Endothelial cell of umbilical vein (primary cell): ENCODE measurements around the gene CD99L2.

Experiments used
- CTCF ChIP-seq, 2 donors: IDR thresholded peaks; 1 replicate in 1 of 2; 2 replicates in 1 of 2; pipeline ENCODE4 v1.5.1; 2011; ENCODE audit warnings: low read length in 2 of 2, mild to moderate bottlenecking in 2 of 2, moderate library complexity in 2 of 2, control low read depth in 1 of 2, inconsistent platforms in 1 of 2, low read depth in 1 of 2; ENCODE audit not compliant: insufficient read depth in 1 of 2; ENCODE audit errors: extremely low read depth in 1 of 2
- EZH2 ChIP-seq: IDR thresholded peaks from 2 replicates; pipeline ENCODE4 v1.6.1; 2012; ENCODE audit warnings: borderline replicate concordance, low read depth, mild to moderate bottlenecking, moderate library complexity, low read length, inconsistent platforms; ENCODE audit not compliant: severe bottlenecking
- GATA2 ChIP-seq: IDR thresholded peaks from 2 replicates; pipeline ENCODE4 v1.7.0; 2011; ENCODE audit warnings: low read depth, mild to moderate bottlenecking, moderate library complexity, mixed read lengths, low read length; ENCODE audit not compliant: insufficient read length, insufficient read depth
- MAX ChIP-seq: IDR thresholded peaks from 2 replicates; pipeline ENCODE4 v1.6.1; 2011; ENCODE audit not compliant: insufficient read depth, insufficient read length
- POLR2A ChIP-seq: IDR thresholded peaks from 2 replicates; pipeline ENCODE4 v1.6.1; 2012; ENCODE audit warnings: low read depth, mild to moderate bottlenecking, control low read depth, low read length

GRCh38 chrX:150763810-150764209, 134.7 kb downstream of the CD99L2 start:
- TF ChIP-seq GATA2 = no peak
- TF ChIP-seq CTCF (IDR thresholded peaks at IDR 0.05; ENCODE audit: extremely low read depth in 1 of 2, insufficient read depth in 1 of 2, low read depth in 1 of 2, low read length in 2 of 2) = no peak
- no peak for TF ChIP-seq POLR2A
- TF ChIP-seq MAX = no peak
- no peak for TF ChIP-seq EZH2
